ENCODE data around the gene AATK.
A peak's percentile ranks its signal among the peaks of the same experiment; 100 is the strongest.
"Not testable (repeated sequence)": the region's sequence is repeated elsewhere in the genome, so short reads cannot be mapped to it uniquely, and the experiment has no call there.

The AATK gene

GRCh38 chr17:81090361-81091136 is 75.5 kb downstream of the AATK start:
- DNase-seq, result peak; percentile 31

- no peak for DNase-seq
These were observed 79.1 kb downstream of the AATK start for GRCh38 chr17:81086789-81087551.

DNA sequence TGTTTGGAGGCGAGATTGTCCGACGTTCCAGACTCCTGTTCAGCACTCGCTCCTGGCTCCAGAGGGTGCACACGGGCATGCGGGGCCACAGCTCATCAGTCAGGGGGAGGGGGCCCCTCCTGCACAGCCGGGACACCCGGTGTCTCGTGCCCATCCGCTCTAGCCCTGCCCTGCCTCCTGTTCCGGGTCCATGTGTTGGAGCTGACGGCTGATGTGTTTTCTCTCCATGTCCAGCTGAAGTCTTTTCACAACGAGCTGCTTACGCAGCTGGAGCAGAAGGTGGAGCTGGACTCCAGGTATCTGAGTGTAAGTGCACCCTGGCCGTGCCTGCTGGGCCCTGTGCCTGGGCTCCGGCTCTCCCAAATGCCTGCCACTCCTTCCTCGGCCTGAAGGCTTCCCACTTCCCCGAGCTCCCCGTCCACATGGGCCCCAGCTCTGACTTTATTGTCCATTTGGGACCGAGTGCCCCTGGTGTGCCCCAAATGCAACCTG is 80.6 kb downstream of the AATK start:
- DNase-seq, result no peak

GRCh38 chr17:81084680-81085419 is 81.2 kb downstream of the AATK start:
- no peak for DNase-seq

GRCh38 chr17:81083125-81083765 is 82.8 kb downstream of the AATK start:
- no peak for DNase-seq

DNA sequence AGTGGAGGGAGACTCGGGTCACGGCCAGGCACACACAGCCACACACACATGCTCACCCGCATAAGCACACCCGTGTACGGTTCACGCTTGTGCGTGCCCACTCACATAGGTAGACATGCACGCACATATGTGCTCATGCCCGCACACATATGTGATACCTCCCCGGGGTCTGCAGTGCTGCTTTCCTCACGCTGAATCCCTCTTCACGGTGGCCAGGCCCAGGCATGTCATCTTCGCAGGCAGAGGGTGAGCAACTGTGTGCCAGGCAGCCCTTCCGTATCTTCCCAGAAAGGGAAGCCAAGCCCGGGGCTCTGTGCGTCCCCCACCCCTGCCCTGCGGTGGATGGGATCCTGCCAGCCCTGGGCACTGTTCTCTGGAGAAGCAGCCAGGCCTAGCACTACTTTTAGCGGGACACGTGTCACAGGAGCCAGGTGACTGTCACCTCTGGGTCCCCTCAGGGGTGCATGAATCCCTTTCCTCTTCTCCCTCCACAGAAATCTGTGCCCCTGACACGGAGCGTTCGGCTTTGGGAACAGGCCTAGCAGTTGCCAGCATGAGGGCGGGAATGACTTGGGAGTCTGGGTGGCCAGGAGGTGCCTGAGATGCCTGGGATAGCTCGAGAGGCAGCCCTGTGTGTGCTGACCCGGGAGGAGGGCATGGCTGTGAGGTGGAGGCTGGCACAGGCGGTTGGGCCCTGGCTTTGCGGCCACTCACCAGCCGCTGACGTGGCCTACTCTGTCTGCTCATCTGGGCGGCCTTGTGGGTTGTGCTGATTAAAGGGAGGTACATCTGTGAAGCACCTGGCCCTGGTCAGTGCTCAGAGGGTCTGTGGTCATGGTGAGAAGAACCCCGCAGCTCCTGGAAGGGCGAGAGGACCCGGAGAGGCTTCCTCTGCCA is 83.6 kb downstream of the AATK start:
- DNase-seq, result no peak

GRCh38 chr17:81081222-81082176 is 84.5 kb downstream of the AATK start:
- no peak for DNase-seq

GRCh38 chr17:81080019-81080418 is 86.0 kb downstream of the AATK start:
- DNase-seq, result no peak

GRCh38 chr17:81078026-81078913 is 87.8 kb downstream of the AATK start:
- DNase-seq, result not testable (repeated sequence)

GRCh38 chr17:81076141-81076679 is 89.8 kb downstream of the AATK start:
- DNase-seq, result no peak

- no peak for DNase-seq
These were observed 90.7 kb downstream of the AATK start for GRCh38 chr17:81075307-81075706.

- no peak for DNase-seq
These were observed 91.1 kb downstream of the AATK start for GRCh38 chr17:81074875-81075274.

DNA sequence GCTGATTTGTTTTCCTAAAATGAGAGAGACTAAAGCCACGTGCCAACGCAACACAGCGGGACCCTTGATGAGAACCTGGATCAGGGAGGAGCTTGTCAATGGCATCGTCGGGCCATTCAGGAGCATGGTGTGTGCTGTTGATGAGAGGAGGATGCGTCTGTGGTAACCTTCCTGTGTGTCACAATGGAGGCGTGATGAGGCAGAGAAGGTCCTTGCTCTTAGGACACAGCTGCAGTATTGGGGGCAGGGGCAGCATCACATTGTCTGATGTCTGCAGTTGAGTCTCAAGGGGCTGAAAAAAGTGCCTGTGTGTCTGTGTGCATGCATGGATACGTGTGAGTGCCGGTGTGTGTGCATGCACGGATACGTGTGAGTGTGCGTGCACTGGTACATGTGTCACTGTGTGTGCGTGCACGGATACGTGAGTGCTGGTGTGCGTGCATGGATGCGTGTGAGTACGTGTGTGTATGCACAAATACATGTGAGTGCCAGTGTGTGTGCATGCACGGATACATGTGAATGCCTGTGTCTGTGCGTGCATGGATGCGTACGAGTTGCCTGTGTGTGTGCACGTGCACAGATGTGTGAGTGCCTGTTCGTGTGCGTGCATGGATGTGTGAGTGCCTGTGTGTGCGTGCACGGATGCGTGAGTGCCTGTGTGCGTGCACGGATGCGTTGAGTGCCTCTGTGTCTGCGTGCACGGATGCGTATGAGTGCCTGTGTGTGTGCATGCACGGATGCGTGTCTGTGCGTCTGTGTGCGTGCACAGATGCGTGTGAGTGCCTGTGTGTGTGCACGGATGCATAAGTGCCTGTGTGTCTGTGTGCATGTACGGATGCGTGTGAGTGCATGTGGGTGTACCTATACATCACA is 91.8 kb downstream of the AATK start:
- no peak for DNase-seq

DNA sequence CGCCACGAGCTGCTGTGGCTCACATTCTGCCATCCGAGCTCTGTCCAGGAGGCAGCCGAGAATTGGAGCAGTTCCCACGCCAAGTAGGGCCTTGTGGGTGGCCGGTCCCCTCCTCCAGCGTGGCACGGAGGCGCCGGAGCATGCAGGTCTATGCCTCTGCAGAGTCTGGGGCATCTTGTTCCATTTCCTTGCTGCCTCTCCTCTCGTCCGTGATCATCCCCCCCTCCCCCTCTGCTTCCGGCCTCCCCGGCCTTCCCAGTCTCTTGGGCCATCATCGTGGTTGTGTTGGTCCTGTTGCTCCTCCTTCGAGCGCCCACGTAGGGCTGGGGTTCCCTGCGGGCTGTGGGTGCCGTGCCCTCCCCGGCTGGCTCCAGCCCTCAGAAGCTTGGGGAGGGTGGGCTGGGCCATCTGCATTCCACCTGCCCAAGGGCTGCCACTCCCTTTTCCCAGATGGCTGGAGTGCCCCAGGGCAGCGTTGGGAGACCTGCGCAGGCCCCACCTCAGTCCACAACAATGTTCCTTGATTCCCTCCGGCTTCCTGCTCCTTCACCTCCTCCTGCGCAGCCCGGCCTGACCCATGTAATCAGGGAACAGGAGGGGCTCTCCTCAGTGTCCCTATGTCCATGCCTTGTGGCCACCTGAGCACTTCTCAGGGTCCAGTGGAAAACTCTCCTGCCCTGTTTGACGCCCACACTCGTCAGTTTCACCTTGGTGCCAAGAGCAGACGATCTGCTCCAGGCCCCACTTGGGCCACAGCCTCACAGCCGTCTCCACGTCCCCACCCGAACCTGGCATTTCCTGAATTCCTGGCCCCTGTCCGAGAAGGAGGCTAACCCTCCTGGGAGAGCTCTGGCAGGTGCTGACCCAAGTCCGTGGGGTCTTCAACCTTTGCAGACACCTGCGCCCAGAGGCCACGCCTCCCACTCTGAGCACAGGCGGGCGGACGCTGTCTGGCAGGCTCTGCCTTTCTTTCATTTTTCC is 94.0 kb downstream of the AATK start:
- DNase-seq, result no peak

DNA sequence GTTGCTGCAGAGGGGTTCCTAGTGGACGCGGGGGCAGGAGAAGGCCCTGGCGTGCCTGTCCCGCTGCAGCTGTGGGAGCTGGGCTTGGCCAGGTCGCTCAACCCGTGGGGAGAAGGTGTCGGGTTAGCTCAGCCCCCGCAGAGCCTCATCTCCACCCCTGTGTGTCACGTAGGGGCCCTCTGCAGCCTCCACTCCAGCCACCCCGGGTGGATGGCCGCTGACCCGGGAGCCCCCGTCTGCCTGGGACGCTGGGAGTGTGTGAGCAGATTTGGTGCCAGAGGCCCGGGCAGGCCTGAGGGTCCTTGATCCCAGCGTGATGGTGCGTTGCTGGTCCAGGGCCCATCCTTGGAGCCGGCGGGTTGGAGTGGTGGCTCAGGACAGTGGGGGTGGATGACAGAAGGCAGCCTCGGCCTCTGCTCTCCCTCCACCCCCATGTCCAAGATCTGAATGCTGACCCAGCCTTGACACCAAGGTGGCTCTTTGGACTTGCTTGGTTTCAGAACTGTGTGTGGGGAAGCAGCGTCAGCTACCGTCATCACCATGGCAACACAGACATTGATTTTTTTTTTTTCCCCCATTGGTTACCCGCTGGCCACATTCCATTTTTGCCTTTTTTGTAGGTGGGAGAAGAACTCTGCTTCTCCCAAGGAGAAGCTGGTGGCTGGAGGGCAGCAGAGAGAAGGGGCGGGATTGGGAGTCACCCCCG is 95.3 kb downstream of the AATK start:
- no peak for DNase-seq

- DNase-seq, result no peak
These were observed 96.8 kb downstream of the AATK start for GRCh38 chr17:81069135-81069645.
